GM12874 (cell line): ENCODE data around the gene OR56A5.

Experiments
- CTCF ChIP-seq: IDR thresholded peaks from 2 replicates; pipeline ENCODE4 v1.5.1; 2011; ENCODE audit warnings: low read depth, mild to moderate bottlenecking, control low read depth, low read length, moderate library complexity; ENCODE audit not compliant: insufficient read depth

The OR56A5 gene

GRCh38 chr11:5968394-5968793, at the start of gene OR56A5:
TSS of gene OR56A5 (minus strand) at chr11:5968494. CDS start at chr11:5968494, 0 bp downstream.
- no peak for TF ChIP-seq CTCF

- TF ChIP-seq CTCF = no peak
Observed at GRCh38 chr11:6013042-6013441, 44.7 kb upstream of the OR56A5 start.

- no peak for TF ChIP-seq CTCF
Observed at GRCh38 chr11:6012035-6012668, 43.9 kb upstream of the OR56A5 start.

GRCh38 chr11:6006846-6007245, 38.6 kb upstream of the OR56A5 start, which contains the start of gene OR56A4:
TSS of gene OR56A4 (minus strand) at chr11:6006946. CDS start at chr11:6002992, 3,954 bp downstream.
- no peak for TF ChIP-seq CTCF

GRCh38 chr11:6006395-6006794, 38.1 kb upstream of the OR56A5 start:
- no peak for TF ChIP-seq CTCF

- no peak for TF ChIP-seq CTCF
Observed at GRCh38 chr11:6002202-6002699, 34.0 kb upstream of the OR56A5 start.

GRCh38 chr11:5994791-5995190, 26.5 kb upstream of the OR56A5 start:
- TF ChIP-seq CTCF = no peak
